Natural killer cell treated with Interleukin-12 subunit alpha and Interleukin-12 subunit beta and Interleukin-15 and Interleukin-18, amount 100 ng/mL, for 72 hours (primary cell): ENCODE measurements around the gene TMEM259. TPM values are rescaled to one million over a fixed set of nuclear protein-coding genes. Genes with fewer than 3 reads are reported as not detected.

Experiments
- ATAC-seq, 2 donors: fragments of 150-1000 bp; cut with Tn5 transposase in 1 of 2; sonication (Bioruptor Pico), chemical (Tn5 transposase) in 1 of 2; 2 replicates each; pipeline ENCODE4 v1.10.0; 2021
- DNase-seq: peaks from one replicate; pipeline ENCODE4 v3.0.0; 2022; ENCODE audit warnings: low spot score
- H3K27ac Mint-ChIP-seq, 2 donors: 1 replicate in 1 of 2; 2 replicates in 1 of 2; pipeline ENCODE4 v1.8.0; 2022; ENCODE audit warnings: mixed read lengths in 2 of 2, mild to moderate bottlenecking in 1 of 2, moderate library complexity in 1 of 2
- H3K27me3 Mint-ChIP-seq, 2 donors: 1 replicate in 1 of 2; 2 replicates in 1 of 2; pipeline ENCODE4 v1.8.0; 2022; ENCODE audit warnings: mixed read lengths in 2 of 2
- H3K36me3 Mint-ChIP-seq: one replicate; pipeline ENCODE4 v1.8.0; 2022; ENCODE audit warnings: mixed read lengths
- H3K4me1 Mint-ChIP-seq, 2 donors: 1 replicate in 1 of 2; 2 replicates in 1 of 2; pipeline ENCODE4 v1.8.0; 2022; ENCODE audit warnings: low read depth in 2 of 2, mixed read lengths in 2 of 2, mild to moderate bottlenecking in 1 of 2
- H3K4me3 Mint-ChIP-seq: one replicate; pipeline ENCODE4 v1.8.0; 2022; ENCODE audit warnings: mixed read lengths
- H3K9me3 Mint-ChIP-seq: 2 replicates; pipeline ENCODE4 v1.8.0; 2022; ENCODE audit warnings: mixed read lengths
- total RNA-seq, 2 donors: library from RNA; stranded (reverse); gene quantifications; one replicate each; pipeline ENCODE4 v1.2.3, GENCODE V29; 2022

Gene TMEM259
- total RNA-seq, 2 donors from 2014 or later = 150 to 267 TPM

GRCh38 chr19:991174-991931 lies 29.6 kb downstream of the TMEM259 start:
- peak; percentile 73 to 87 for ATAC-seq
- Mint-ChIP-seq H3K36me3 (no peaks in the 10 kb centered on the region), H3K4me1 (peaks cover 0 to 16% of the 10 kb centered on the region in 2 donors), H3K9me3 (no peaks in the 10 kb centered on the region), H3K4me3 (no peak overlapping the region), H3K27me3 (no peaks in the 10 kb centered on the region), H3K27ac (no peak overlapping the region)
- no peak for DNase-seq

GRCh38 chr19:990746-991145 lies 30.2 kb downstream of the TMEM259 start:
- Mint-ChIP-seq H3K4me3 (no peak overlapping the region), H3K4me1 (peaks cover 0 to 15% of the 10 kb centered on the region in 2 donors), H3K27me3 (no peaks in the 10 kb centered on the region), H3K36me3 (no peaks in the 10 kb centered on the region), H3K27ac (no peak overlapping the region), H3K9me3 (no peaks in the 10 kb centered on the region)
- ATAC-seq = no peak
- DNase-seq = no peak

GRCh38 chr19:990119-990571 lies 30.8 kb downstream of the TMEM259 start:
- Mint-ChIP-seq H3K4me1 (peaks cover 1 to 19% of the 10 kb centered on the region in 2 donors), H3K27me3 (no peaks in the 10 kb centered on the region), H3K36me3 (no peaks in the 10 kb centered on the region), H3K27ac (no peak overlapping the region), H3K9me3 (no peaks in the 10 kb centered on the region), H3K4me3 (no peak overlapping the region)
- no peak for DNase-seq
- no peak for ATAC-seq

GRCh38 chr19:989381-990081 lies 31.4 kb downstream of the TMEM259 start:
- H3K36me3 Mint-ChIP-seq = no peaks in the 10 kb centered on the region
- H3K27ac Mint-ChIP-seq = no peak overlapping the region
- H3K4me1 Mint-ChIP-seq = peaks cover 7 to 24% of the 10 kb centered on the region in 2 donors
- DNase-seq = no peak
- ATAC-seq = no peak
- H3K4me3 Mint-ChIP-seq = no peak overlapping the region
- H3K9me3 Mint-ChIP-seq = no peaks in the 10 kb centered on the region
- no peaks in the 10 kb centered on the region for H3K27me3 Mint-ChIP-seq

- no peaks in the 10 kb centered on the region for H3K9me3 Mint-ChIP-seq
- H3K36me3 Mint-ChIP-seq = no peaks in the 10 kb centered on the region
- H3K4me1 Mint-ChIP-seq = peaks cover 7 to 27% of the 10 kb centered on the region in 2 donors
- H3K27me3 Mint-ChIP-seq = no peaks in the 10 kb centered on the region
- H3K27ac Mint-ChIP-seq = no peak overlapping the region
- no peak overlapping the region for H3K4me3 Mint-ChIP-seq
- DNase-seq (no peak), ATAC-seq (no peak)
Observed at GRCh38 chr19:988510-988909, 32.4 kb downstream of the TMEM259 start.

GRCh38 chr19:988081-988480 lies 32.8 kb downstream of the TMEM259 start:
- DNase-seq = no peak
- no peaks in the 10 kb centered on the region for H3K36me3 Mint-ChIP-seq
- no peaks in the 10 kb centered on the region for H3K27me3 Mint-ChIP-seq
- no peak for ATAC-seq
- peaks cover 7 to 27% of the 10 kb centered on the region in 2 donors for H3K4me1 Mint-ChIP-seq
- no peak overlapping the region for H3K27ac Mint-ChIP-seq
- no peak overlapping the region for H3K4me3 Mint-ChIP-seq
- no peaks in the 10 kb centered on the region for H3K9me3 Mint-ChIP-seq

- no peaks in the 10 kb centered on the region for H3K9me3 Mint-ChIP-seq
- H3K27ac Mint-ChIP-seq = no peak overlapping the region
- H3K4me3 Mint-ChIP-seq = peak overlapping the region; percentile 92
- H3K4me1 Mint-ChIP-seq = peaks cover 7 to 27% of the 10 kb centered on the region in 2 donors
- DNase-seq (no peak), ATAC-seq (no peak)
- H3K27me3 Mint-ChIP-seq = no peaks in the 10 kb centered on the region
- H3K36me3 Mint-ChIP-seq = no peaks in the 10 kb centered on the region
Observed at GRCh38 chr19:986083-986482, 34.8 kb downstream of the TMEM259 start.

GRCh38 chr19:984165-984967 lies 36.6 kb downstream of the TMEM259 start, which contains the start of gene WDR18:
TSS of gene WDR18 (plus strand) at chr19:984345. CDS start at chr19:984354, 9 bp downstream.
- DNase-seq (peak; percentile 94), ATAC-seq (peak; percentile 93 to 96)
- Mint-ChIP-seq H3K9me3 (no peaks in the 10 kb centered on the region), H3K4me1 (peaks cover 7 to 27% of the 10 kb centered on the region in 2 donors), H3K36me3 (no peaks in the 10 kb centered on the region), H3K4me3 (peak within 1 kb of the TSS; percentile 92), H3K27me3 (no peaks in the 10 kb centered on the region), H3K27ac (peak within 1 kb of the TSS; percentile 71 to 88)

- H3K27ac Mint-ChIP-seq = no peak overlapping the region
- no peak overlapping the region for H3K4me3 Mint-ChIP-seq
- DNase-seq = peak; percentile 82
- no peaks in the 10 kb centered on the region for H3K9me3 Mint-ChIP-seq
- no peaks in the 10 kb centered on the region for H3K27me3 Mint-ChIP-seq
- ATAC-seq = peak; percentile 87 to 88
- H3K36me3 Mint-ChIP-seq = no peaks in the 10 kb centered on the region
- H3K4me1 Mint-ChIP-seq = peaks cover 7 to 20% of the 10 kb centered on the region in 2 donors
Observed at GRCh38 chr19:982567-983170, 38.3 kb downstream of the TMEM259 start.

GRCh38 chr19:980133-980998 lies 40.6 kb downstream of the TMEM259 start:
- H3K36me3 Mint-ChIP-seq = no peaks in the 10 kb centered on the region
- peaks cover 7 to 12% of the 10 kb centered on the region in 2 donors for H3K4me1 Mint-ChIP-seq
- no peak for ATAC-seq
- H3K9me3 Mint-ChIP-seq = no peaks in the 10 kb centered on the region
- H3K27ac Mint-ChIP-seq = no peak overlapping the region
- no peaks in the 10 kb centered on the region for H3K27me3 Mint-ChIP-seq
- no peak overlapping the region for H3K4me3 Mint-ChIP-seq
- DNase-seq = no peak

GRCh38 chr19:979318-979741 lies 41.6 kb downstream of the TMEM259 start:
- no peaks in the 10 kb centered on the region for H3K27me3 Mint-ChIP-seq
- H3K4me1 Mint-ChIP-seq = peaks cover 0 to 6% of the 10 kb centered on the region in 2 donors
- no peaks in the 10 kb centered on the region for H3K36me3 Mint-ChIP-seq
- no peaks in the 10 kb centered on the region for H3K9me3 Mint-ChIP-seq
- no peak overlapping the region for H3K27ac Mint-ChIP-seq
- DNase-seq (no peak), ATAC-seq (no peak)
- no peak overlapping the region for H3K4me3 Mint-ChIP-seq

GRCh38 chr19:977058-977464 lies 43.9 kb downstream of the TMEM259 start:
- Mint-ChIP-seq H3K4me3 (no peak overlapping the region), H3K36me3 (no peaks in the 10 kb centered on the region), H3K27me3 (no peaks in the 10 kb centered on the region), H3K9me3 (no peaks in the 10 kb centered on the region), H3K4me1 (no peaks in the 10 kb centered on the region), H3K27ac (no peak overlapping the region)
- no peak for DNase-seq
- ATAC-seq = no peak
